Vagina (tissue), 2 donors: ENCODE measurements around the gene ZNF239.
A peak's percentile ranks its signal among the peaks of the same experiment; 100 is the strongest.

ENCODE experiments used
- POLR2A ChIP-seq, 2 donors: fragments of 450-650 bp; IDR thresholded peaks; one replicate each; pipeline ENCODE4 v1.6.1; 2017; ENCODE audit warnings: antibody characterized with exemption in 2 of 2, mild to moderate bottlenecking in 2 of 2, moderate library complexity in 2 of 2
- POLR2AphosphoS5 ChIP-seq, 2 donors: sonication (generic); formaldehyde crosslinking; IDR thresholded peaks; one replicate each; pipeline ENCODE4 v1.9.0; 2017; ENCODE audit warnings: antibody characterized with exemption in 2 of 2, mild to moderate bottlenecking in 2 of 2, low read depth in 1 of 2; ENCODE audit not compliant: insufficient read depth in 1 of 2
- TF ChIP-seq, protein P1 (sequence below), 3 experiments: fragments of 450-650 bp in 2 of 3; fragments of 200-600 bp in 1 of 3; sonication (generic) in 1 of 3; IDR thresholded peaks; one replicate each; pipeline ENCODE4 v1.5.1; 2017 to 2019; ENCODE audit warnings: antibody characterized with exemption in 3 of 3, mild to moderate bottlenecking in 2 of 3, moderate library complexity in 2 of 3

DNA sequence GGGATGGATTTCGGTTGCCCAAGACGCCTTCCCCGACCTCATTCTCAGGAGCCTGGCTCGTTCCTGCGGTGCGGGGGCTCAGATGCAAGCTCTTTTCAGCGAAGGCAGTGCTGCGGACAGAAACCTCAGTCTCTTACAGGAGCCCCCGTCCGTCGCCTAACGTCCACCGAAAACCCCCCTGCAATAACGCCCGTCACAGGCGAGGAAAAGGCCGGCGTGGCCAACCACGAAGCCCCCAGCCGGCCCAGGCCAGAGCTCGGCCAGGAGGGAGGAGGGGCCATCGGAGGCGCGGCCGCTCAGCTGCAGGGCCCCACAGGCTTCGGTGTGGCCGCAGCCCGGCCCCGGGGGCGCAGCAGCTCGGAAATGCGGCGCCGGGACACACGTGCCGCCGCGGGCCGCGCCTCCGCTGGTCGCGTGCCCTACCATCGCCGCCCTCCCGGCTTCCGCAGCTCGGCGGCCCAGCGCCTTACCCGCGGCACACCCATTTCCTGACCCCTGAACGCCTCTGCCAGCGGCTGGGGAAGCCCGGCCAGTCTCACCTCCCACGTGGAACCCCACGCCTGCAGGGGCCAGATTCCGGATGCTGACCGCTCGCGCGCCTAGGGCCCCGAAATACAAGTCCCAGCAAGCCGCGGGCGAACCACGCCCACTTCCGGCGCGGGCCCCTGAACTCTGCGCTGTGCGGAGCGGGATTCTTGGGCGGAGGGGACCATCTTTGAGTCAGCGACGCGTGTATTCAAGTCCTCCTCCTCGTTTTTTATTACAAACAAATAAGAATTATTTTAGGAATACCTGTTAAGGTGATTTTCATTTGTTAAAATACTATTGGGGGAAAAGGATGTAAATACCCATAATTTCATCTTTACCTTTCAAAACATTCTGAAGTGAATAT, at the start of gene ZNF239:
- TF ChIP-seq, protein P1, sequence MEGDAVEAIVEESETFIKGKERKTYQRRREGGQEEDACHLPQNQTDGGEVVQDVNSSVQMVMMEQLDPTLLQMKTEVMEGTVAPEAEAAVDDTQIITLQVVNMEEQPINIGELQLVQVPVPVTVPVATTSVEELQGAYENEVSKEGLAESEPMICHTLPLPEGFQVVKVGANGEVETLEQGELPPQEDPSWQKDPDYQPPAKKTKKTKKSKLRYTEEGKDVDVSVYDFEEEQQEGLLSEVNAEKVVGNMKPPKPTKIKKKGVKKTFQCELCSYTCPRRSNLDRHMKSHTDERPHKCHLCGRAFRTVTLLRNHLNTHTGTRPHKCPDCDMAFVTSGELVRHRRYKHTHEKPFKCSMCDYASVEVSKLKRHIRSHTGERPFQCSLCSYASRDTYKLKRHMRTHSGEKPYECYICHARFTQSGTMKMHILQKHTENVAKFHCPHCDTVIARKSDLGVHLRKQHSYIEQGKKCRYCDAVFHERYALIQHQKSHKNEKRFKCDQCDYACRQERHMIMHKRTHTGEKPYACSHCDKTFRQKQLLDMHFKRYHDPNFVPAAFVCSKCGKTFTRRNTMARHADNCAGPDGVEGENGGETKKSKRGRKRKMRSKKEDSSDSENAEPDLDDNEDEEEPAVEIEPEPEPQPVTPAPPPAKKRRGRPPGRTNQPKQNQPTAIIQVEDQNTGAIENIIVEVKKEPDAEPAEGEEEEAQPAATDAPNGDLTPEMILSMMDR (IDR thresholded peaks at IDR 0.05), result no peak
- no peak for TF ChIP-seq POLR2A (IDR thresholded peaks at IDR 0.05)
- peak; percentile 74 to 85 for TF ChIP-seq POLR2AphosphoS5 (IDR thresholded peaks at IDR 0.05; ENCODE audit: insufficient read depth in 1 of 2, low read depth in 1 of 2)
